GM18868 (cell line): ENCODE data around the gene HUWE1.

Experiments
- ATAC-seq: cut with Tn5 transposase; IDR thresholded peaks from one replicate; pipeline ENCODE4 v1.9.1; 2021; ENCODE audit warnings: mild to moderate bottlenecking, moderate library complexity; ENCODE audit not compliant: unreplicated experiment

HUWE1 gene

DNA sequence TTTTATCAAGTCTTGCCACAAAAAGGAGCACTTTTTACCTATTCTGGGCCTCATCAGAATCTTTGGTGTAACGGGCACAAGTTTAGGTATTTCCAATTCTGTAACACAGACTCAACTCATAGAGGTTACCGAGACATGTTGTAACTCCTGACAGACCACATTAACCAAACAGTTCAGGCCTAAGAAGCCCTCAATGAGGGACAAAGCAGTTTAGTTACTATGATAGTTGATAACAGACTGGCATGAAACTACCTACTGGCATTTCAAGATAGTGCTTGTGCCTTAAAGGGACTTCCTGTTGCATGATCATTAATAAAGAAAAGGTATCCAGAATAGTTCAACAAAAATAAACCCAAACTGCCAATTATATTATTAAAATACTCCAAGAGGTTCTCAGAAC is 64.1 kb downstream of the HUWE1 start:
- ATAC-seq: no peak

DNA sequence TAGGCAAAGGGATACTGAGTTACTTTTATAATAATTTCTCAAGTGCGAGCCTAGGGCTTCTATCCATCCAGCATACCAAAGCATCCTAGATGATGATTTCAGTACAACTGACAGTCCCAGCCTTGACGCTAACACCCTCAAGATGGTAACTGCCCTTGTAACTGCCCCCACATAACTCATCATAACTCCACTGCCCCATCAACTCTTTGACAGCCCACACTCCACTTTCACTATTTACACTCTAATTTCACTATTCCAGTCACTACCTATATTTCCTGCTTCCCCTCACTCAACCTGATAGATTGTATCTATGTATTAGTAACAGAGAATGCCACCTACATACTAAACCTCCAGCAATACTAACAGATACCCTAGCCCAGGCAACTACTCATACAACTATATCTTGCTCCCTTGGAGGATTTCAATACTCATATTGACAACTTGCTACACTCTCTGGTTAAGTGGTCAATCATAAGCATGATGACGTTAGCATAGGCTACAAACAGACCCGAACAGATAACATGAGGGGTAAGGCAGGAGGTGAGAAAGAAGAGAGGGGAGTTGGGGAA is 65.0 kb downstream of the HUWE1 start:
- ATAC-seq: no peak

- ATAC-seq: no peak
Observed at GRCh38 chrX:53616946-53617345, 69.6 kb downstream of the HUWE1 start.

GRCh38 chrX:53606456-53606855 is 80.1 kb downstream of the HUWE1 start:
- ATAC-seq: no peak

- ATAC-seq: no peak
Observed at GRCh38 chrX:53605004-53605403, 81.5 kb downstream of the HUWE1 start.

DNA sequence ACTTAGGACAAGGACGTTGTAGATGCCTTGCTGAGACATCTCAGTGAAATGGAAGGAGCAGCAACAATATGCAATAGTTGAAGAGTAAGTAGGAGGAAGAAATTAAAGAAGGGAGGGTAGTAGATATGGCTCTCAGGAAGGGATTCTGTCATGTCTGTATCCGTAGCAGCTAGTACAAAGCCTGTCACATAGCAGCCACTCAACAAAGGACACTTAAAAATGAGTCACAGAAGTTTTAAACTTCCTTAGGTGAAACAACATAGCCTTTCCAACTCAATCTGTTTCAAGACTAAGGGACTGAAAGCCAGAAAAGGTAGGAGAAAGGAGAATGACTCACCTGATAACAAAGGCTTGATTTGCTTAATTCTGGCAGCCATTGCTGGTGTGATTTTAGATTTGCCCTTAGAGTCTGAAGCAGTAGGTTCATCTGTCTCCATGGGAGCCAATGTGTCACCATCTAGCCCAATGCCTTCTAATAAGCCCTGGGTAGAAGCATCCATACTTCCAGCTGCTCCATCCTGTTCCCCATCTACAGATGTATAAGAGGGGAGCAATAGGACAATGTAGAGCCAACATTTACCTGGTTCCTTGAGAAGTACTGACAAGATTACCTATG is 86.6 kb downstream of the HUWE1 start:
- ATAC-seq: no peak

DNA sequence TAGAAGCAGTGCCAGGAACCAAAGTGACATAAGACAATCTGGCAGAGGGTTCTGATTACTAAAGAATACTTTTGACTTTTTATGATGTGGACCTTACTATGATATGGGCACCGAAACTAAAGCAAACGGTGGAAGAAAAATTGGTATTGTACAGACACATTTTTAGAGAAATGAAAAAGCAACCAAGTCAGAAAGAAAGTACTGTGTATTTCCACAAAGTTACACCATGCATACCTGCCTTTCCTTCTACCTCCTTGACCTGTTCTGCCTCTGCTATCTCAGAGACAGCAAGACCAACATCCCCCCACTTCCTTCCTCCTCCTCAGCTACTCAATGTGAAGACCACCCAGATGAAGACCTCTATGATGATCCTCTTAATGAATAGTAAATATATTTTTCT is 88.3 kb downstream of the HUWE1 start:
- peak; percentile 48 for ATAC-seq

GRCh38 chrX:53595266-53595810 is 91.2 kb downstream of the HUWE1 start:
- ATAC-seq: no peak

DNA sequence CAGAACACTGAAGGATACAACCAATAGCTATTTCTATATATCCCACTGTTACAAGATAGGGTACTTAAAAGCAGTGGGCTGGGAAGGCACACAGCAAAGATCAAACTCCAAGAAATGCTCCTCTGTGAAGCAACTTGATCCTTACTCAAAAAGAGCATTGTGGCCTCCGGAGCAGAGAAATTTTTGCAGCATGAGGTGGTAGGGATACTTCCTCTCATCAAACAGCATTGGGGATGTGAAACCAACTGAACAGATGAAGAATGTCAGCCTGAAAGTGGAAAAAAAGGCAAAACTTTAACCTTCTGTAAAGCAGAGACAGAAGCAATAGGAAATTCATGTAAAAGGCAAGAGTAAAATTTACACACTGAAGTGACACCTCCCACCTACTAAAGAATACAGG is 92.2 kb downstream of the HUWE1 start:
- ATAC-seq: no peak

DNA sequence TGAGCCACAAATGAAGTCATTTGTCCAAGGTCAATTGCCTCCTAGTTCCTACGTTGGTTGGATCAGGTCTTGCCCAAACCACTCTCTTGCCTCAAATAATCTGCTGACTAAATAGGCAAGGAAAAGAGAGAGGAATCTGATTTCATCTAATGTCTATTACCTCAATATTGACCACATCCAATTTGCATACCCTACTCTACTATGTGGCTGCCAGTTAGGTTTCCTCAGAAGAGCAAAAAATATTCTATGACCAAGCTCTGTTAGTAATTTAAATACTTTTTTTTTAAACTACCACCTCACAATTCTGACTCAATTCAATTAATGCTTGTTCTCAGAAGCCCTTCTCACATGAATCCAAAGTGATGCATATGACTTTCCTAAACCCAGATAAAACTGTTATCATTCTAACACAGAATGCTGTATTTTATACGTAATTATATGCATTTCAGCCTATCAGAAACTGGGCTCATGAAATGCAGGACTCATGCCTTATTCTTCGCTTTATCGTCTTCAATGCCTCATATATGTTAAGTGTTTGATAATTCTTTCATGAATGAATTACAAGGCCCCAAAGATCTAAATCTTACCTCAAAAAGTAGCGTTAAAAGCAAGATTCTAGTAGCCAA is 98.6 kb downstream of the HUWE1 start:
- ATAC-seq: no peak

DNA sequence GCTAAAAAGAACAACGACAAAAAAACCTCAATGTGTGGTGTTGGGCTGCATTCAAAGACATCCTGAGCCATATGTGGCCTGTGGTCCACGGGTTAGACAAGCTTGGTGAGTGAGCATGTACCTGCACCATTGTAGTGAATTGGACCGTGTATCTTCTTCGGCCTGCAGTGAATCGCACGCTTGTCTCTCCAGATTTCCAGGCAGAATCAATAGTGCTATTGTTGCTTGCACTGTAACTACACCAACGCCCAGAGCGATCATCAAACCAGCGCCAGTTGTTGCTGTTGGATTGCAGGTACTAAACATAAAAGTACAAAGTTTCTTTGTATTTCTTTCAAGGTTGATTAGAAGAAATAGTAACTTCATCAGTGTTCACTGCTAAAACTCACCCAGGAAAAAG is 101.6 kb downstream of the HUWE1 start:
- ATAC-seq: no peak

- ATAC-seq: no peak
Observed at GRCh38 chrX:53583571-53583970, 102.9 kb downstream of the HUWE1 start.

GRCh38 chrX:53580742-53581504 is 105.6 kb downstream of the HUWE1 start:
- ATAC-seq: no peak

DNA sequence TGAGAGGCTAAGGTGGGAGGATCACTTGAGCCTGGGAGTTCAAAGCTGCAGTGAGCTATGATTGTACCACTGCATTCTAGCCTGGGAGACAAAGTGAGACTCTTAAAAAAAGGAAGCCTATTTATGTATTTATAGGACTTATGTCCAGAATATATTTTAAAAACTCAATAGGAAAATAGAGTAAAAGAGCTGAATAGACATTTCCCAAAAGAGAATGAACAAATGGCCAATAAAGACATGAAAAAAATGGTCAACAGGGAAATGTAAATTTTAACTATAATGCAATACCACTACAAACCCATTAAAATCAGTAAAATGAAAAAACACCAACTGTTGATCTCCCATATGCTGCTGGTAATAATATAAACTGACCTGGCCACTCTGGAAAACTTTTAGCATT is 115.0 kb downstream of the HUWE1 start:
- ATAC-seq: no peak

GRCh38 chrX:53563324-53563723 is 123.2 kb downstream of the HUWE1 start:
- ATAC-seq: no peak

DNA sequence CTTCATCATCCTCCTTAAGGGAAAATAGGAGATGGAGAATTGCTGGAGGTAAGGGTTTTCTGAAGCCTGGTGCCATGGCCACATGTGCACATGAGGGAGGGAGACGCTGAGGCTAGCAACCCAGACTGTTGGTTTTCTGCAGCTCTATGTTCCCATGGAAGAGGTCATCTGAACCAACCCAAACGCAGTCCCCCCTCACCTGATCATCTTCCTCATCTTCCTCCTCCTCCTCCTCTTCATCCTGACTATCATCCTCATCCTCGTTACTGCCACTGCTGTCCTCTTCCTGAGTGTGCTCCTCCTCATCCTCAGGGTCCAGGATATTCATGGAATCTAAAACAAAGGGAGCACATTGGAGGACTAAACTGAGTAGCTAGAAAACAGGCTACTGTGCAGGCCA is 124.6 kb downstream of the HUWE1 start:
- no peak for ATAC-seq

DNA sequence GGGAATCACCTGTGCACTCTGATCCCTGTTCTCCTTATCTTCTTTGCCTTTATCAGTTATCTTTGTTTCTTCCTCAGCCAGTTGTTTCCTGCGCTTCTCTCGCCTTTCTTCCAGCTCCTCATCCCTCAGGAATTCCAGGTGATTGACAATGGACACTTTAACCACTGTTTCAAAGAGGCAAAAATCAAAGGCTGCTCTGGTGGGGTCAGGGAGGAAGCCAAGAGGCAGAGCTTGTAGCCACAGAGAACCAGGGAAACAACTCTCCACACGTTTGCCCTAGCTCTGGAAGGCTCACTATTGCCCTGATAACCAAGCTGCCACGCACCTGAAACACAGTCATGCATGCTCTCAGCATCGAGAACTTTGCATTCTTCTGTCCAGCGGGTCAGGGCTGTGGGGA is 127.9 kb downstream of the HUWE1 start:
- ATAC-seq: no peak

GRCh38 chrX:53556868-53557267 is 129.7 kb downstream of the HUWE1 start:
- ATAC-seq: no peak

GRCh38 chrX:53550756-53551463 is 135.6 kb downstream of the HUWE1 start:
- ATAC-seq: no peak

DNA sequence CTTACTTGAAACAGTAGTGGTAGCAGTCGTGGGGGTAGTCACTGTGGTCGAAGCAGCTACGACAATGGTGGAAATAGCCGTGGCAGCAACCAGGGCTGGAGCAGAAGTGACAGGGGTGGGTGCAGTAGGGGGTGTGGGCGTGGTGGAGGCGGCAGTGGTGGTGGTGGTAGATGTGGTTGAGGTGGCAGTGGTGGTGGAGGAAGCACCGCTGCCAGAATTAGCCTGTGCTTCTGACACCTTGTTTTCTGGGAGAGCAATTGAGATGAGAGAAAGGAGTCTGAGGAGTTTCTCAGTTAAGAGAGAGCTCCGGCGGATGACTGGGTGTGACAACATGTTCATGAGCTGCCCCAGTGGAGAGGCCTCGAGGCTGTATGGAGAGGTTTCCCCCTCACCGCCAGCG is 138.9 kb downstream of the HUWE1 start:
- ATAC-seq: no peak

DNA sequence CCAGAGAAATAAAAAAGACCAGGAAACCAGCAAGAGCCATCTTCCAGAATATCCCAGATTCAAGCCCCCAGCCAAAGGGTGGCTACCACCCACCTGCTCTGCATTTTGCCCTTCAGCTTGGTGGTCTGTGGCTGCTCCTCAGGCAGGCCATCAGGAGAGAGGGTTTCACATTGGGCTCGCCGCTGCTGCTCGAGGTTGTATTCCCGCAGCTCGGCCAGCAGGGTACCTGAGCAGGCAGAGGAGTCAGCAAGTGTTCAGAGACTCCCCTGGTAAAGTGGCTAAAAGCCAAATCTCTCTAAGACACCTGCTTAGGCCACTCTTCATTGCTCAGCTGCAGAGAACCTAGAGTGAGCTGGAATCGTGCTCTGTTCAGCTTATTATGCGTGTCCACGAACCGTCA is 141.6 kb downstream of the HUWE1 start:
- no peak for ATAC-seq
